Stimulated activated CD4-positive, alpha-beta T cell treated with anti-CD3 and anti-CD28 coated beads, Interleukin-15, amount 100 ng/mL, for 24 hours (primary cell): Measurements from ENCODE around the gene PALMD.

Source experiments
- DNase-seq: peaks from one replicate; pipeline ENCODE4 v3.0.0-alpha.2; 2020

Gene PALMD

DNA sequence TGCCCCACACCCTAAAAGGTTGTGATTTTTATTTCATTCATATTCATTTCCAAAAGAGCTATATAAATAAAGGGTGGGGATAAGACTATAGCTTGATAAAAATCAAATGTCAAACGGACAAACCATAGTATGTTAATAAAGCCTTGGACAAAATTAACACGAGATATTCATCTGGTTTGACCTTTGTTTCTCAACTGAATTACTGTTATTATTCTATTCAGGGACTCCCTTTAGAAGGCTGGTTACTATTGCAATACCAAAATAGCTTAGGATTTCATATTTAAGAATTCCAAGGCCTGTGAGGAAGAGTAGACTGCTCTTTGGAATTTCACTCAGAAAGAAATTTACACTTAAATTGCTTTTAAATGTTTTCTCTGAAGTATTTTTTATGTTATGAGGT is 10.2 kb upstream of the PALMD start:
- DNase-seq, result no peak

DNA sequence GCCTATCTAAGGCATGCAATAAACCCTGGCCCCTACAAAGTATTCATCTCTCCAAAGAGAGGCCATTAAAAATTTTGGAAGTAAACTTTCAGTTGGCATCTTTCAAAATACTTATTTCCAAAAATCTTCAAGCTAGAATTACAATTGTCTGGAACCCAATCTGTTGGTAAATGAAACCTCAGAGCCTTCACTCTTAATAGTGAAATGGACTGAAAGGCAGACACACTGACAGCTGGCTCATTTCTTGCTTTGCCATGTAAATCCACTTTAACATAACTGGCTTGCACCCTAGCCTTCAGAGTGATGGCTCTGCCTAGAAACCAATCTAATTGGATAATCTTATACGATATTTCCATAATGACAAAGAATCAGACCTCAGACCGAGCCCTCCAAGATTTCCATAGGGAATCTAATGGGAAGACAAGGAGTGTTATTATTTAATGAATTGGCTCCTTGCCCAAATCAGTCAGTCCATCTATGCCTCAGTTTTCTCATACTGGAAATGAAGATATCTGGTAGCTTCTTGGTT is 9.2 kb upstream of the PALMD start:
- no peak for DNase-seq

DNA sequence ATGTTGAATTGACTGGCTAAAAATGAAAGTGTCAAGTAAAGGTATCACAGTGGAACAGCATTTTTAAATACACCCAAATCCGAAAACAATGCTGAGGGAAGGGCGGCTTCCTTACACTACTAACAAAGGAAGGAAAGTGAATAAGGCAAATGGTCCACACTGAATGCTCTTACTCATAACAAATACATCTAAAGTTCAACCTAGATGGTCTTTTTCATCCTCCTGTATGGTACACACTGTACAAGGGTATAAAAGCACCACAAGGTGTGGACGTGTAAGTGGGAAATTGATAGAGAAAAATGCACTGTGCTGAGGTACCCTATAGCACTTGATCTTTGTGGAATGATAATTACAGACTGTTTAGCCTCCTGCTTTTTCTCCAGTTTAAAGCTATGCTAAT is 7.1 kb upstream of the PALMD start:
- DNase-seq, result no peak

DNA sequence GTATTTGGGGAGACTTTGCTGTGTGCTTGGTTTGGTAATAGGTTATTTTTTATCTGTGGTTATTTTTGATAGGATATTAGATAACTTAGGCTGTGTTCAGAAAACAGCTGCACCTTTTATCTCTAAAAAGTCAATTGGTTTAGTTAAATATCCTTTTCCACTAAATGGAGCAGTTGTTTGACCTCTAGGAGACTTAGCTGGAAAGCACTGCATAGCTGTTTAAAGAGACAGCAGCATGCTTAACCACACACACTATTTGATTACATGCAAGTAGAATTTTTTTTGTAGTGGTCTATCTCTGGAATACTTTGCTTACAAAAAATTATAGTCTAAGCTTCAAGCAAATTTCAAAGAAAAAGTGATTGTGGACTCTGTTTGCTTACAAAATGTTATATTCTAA is 6.5 kb upstream of the PALMD start:
- no peak for DNase-seq

DNA sequence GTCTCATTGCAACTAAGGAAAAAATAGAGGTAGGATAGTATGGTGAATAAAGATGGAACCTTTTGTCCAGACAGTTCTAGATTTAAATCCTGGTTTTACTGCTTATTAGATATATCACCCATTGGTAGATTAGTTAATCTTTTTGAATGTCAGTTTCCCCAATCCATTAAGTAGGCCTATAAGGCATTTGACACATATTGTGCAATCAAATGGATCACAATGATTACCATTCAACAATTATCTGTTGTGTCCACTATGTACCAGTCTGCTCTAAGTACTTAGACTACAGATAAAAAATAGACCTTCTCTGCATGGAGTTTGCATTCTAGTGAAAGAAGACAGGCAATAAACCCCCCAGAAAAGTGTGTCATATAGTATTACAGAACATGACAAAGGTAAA is 6.0 kb upstream of the PALMD start:
- no peak for DNase-seq

GRCh38 chr1:99640672-99641071 is 5.2 kb upstream of the PALMD start:
- DNase-seq, result no peak

DNA sequence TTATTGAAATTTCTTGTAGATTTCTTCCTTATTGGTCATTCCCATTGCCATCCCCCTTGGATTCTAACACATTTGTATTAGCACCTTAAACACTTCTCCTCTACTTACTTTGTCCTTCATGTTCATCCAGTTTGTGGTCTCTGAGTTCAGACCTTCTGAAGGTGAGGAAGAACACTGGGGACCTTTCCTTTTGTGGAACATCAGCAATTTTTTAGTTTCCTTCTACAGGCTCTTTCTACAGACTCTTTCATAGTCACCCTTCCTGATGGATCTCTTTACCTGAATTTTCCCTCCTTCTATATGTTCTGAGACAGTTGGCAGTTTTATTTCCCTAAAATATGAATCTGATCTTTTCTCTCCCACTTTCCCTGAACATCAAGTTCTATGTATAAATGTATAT is 4.4 kb upstream of the PALMD start:
- DNase-seq, result no peak

GRCh38 chr1:99642053-99642452 is 3.9 kb upstream of the PALMD start:
- no peak for DNase-seq

DNA sequence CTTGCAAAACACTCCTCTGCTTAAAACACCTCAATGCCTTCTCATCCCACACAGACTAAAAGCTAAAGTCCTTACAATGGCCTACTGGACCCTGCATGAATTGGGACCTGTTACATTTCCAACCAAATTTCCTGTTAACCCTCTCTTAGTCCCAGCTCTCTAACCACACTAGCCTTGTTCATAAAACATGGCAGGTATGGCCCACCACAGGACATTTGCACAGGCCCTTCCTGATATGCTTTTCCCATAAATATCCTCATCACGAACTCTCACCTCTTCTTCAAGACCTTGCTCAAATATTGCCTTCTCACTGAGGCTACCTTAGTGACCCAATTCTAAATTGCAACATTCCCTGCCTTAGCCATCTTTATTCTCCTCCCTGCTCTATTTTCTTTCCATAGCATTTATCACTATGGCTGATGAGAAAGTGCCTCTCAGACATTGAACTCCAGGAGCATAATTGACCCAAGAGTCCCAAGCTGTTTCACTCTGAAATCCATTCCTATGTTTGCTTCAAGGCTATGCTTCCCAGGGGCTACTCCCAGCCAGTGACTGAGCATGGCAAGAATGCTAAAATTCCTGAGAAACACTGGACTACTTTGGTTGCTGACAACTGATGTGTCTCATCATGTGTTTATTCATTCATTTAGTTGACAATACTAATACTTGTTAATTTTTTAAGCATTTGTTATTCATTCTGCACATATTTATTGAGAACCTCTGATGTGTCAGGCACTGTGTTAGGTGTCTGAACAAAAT is 2.7 kb upstream of the PALMD start:
- DNase-seq, result no peak

- no peak for DNase-seq
These were observed 1.5 kb upstream of the PALMD start for GRCh38 chr1:99644279-99645004.

- DNase-seq, result no peak
These were observed 710 bp upstream of the PALMD start for GRCh38 chr1:99645203-99645602.

DNA sequence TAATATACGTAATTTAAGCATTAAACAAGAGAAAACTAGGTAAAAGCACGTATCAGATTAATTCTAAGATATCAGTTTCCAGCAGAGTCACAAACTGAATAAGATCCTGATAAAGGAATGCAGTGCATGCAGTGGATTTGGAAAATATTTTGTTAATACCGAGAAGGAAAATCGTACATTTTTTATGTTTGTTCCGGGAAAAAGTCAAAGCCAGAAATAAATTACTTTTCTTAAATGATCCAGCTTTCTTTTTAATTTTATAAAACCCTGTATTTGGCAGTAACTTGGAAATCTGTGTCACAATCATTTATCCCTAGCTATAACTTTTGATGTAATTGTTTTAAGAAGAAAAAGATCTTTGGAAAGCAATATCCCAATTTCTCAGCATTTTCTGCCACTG is 955 bp downstream of the PALMD start:
- no peak for DNase-seq

DNA sequence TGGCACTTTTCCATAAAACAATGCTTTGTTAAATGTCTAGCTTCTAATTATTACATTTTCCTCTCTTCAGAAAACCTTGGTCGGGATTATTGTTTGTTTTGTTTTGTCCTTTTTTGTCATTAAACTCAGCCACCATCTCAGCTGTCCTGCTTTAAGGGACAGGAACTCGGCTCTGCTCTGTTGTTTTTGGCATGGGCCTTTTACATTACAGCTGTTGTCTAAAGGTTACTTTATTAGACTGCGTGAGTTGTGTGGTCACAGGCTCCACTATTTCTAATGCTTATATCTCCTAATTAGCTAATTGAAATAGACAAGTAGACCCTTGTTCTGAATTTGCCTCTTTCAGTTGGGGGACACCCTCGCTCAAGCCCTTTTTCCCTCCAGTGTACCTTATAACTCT is 1.6 kb downstream of the PALMD start:
- no peak for DNase-seq

GRCh38 chr1:99648107-99648506 is 2.2 kb downstream of the PALMD start:
- no peak for DNase-seq

GRCh38 chr1:99650030-99650429 is 4.1 kb downstream of the PALMD start:
- DNase-seq, result no peak

DNA sequence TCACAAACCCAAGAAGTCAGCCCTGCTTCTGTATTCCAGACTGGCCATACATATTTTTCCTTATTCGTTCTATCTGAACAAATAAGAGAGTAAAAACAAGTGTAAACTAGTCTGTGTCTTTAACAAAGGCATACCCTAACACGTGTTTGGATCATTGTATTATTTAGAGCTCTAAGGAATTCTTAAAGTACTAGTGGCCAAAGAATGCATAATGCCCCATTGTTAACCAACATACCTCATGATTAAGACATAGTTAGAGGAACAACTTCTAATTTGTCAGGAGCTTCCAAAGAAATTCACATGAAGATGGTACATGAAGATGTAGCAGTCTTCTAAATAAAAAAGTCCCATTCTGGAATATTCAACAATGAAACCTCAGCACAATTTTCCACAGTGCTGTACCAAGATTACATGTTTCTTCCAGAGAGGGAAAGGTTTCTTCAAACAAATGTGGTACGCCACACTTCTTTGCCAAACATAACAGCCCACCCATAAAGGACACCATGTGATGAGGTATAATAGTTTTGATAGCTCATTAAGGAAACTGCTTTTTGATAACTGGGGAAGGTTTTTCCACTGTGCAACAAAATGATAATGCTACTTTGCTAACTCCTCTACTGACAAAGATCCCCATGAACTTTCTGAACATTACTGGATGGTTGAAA is 5.0 kb downstream of the PALMD start:
- DNase-seq, result no peak

GRCh38 chr1:99652881-99653281 is 7.0 kb downstream of the PALMD start:
- no peak for DNase-seq

- DNase-seq, result no peak
These were observed 9.5 kb downstream of the PALMD start for GRCh38 chr1:99655376-99655775.

- no peak for DNase-seq
These were observed 10.8 kb downstream of the PALMD start for GRCh38 chr1:99656701-99657100.

GRCh38 chr1:99657213-99658030 is 11.5 kb downstream of the PALMD start:
- no peak for DNase-seq

GRCh38 chr1:99658031-99658290 is 12.0 kb downstream of the PALMD start:
- DNase-seq, result no peak

DNA sequence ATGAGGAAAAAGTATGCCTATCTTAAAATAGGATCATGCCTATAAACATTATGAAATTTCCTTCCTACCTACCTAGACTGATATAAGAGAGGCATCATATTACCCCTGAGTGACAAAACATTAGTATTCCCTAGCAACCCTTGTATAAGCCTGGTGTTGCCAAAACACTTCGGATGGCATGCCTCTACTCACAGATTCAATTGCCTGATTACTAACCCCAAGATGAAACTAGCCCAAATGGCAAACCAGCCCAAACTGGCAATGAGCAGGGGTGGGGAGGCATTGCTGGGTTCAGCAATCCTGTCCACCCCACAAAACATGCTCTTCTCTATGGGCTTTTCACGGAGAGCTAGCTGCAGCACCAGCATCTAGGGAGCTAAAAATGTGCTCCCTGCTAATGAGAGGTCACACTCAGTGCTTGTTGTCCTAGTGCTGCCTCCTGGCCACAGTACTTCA is 13.9 kb downstream of the PALMD start:
- no peak for DNase-seq

GRCh38 chr1:99660496-99660895 is 14.6 kb downstream of the PALMD start:
- DNase-seq, result no peak
